Stimulated activated CD8-positive, alpha-beta memory T cell treated with anti-CD3 and anti-CD28 coated beads, Interleukin-12 subunit alpha, Interleukin-12 subunit beta, amount 100 ng/mL, for 4 hours (primary cell): Measurements from ENCODE around the gene APOA4.
A peak's percentile ranks its signal among the peaks of the same experiment; 100 is the strongest.
"Not testable (repeated sequence)": the region's sequence is repeated elsewhere in the genome, so short reads cannot be mapped to it uniquely, and the experiment has no call there.

ENCODE experiments used
- DNase-seq: peaks from one replicate; pipeline ENCODE4 v3.0.0-alpha.2; 2020; ENCODE audit warnings: low read depth

APOA4 gene

DNA sequence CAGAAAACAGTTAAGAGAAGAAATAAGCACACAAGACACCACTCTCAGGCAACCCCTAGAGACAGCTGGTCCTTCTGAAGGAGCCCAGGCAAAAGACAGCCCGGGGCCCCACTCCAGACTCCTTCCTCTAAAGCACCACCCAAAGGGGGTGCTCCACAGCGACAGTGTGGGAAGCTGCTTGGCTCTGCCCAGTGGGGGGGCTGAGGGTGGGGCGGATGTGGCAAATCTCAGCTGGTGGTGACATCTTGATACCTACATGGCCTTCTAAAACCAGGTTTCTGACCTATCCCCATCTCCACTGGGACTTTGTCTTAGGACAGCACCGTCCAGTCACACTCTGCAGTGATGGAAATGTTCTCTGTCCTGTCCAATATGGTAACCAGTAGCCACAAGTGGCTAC lies 24.5 kb upstream of the APOA4 start:
- no peak for DNase-seq

DNA sequence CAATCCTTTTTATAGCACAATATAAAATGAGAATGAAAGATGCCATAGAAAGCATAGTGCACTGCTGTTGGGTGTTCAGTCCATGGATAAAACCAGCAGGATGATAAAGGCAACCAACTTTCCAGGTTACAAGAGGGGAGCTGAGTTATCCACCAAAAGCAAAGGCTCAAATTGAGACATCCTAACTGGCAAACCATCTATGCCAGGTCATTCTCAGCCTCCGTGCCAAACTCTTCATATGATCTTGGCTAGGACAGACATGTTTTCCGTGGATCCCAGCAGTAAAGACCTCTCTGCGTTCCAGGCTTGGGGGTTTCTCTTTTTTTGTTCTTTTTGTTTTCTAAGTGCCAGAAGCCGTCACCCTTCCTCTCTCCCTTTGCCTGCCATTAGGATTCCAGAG lies 21.6 kb upstream of the APOA4 start:
- DNase-seq: no peak

DNA sequence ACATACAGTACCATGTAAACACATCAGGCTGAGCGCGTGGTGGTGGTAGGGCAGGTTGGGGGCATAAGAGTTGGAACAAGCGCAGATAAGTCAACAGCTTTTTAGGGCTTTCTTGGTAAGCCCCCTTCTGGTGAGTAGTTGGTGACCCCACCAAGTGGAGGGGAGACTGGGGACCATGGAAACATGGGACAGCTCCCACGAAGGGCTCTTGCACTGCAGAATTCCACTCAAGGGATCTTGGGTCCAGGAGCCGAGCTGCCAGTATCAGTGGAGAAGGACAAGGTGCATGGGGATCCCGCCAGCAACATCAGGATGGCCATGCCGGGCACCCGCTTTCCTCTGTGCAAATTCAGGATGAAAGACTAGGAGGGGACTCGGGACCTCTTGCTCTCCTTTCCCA lies 20.6 kb upstream of the APOA4 start:
- DNase-seq: no peak

DNA sequence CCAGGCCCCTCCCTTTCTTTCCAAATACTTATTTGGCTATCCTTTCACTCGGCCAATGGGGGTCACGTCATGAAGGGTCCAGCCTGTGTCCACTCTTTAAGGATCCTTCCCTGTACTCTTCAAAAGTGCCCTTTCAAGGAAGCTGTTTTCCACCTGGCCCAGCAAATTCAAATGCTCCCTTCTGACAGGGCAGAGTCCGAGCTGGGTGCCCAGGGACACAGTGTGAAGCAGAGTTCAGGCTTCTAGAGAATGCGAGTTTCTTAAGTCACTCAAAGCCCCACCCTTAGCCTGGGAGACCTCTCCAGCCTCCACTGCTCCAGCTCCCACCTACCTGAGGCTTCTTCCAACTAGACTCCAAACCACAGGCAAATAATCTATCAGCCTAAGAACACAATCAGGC lies 19.8 kb upstream of the APOA4 start:
- DNase-seq: no peak

DNA sequence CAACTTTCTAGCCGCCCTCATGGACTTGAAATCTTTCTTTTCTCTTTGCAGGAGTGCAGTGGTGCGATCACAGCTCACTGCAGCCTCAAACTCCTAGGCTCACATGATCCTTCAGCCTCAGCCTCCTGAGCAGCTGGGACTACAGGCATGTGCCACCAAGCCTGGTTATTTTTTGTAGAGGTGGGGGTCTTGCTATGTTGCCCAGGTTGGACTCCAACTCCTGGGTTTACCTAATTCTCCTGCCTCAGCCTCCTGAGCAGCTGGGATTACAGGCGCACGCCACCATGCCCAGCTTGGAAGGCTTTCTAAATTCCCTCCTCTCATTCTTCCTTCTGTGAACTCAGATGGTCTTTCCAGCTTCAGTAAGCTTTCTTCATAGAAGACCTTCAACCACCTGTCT lies 19.0 kb upstream of the APOA4 start:
- no peak for DNase-seq

DNA sequence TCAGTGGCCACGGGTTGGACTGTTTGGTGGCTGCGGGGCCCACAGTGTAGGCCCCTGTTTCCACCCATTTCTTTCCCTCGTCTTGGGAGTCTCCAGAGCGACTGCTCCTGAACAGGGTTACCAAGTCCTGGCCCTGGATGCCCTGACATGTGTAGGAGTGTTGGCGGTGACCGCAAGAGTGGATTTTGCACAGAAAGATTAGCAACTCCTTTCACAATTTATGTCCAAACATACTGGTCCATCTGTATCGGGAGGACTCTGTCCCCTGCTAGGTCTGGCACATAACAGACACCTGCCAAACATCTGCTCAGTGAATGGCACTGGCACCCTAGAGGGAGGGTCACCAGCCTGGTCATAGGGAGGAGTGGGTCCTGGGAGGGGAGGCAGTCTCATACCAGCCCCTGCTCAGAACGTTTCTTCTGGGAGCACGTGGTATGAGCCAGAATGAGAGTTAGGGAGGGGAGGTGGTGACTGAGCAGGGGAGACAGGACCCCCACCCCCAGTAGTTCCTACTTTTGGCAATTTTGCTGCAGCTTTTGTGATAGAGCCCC lies 17.7 kb upstream of the APOA4 start:
- no peak for DNase-seq

DNA sequence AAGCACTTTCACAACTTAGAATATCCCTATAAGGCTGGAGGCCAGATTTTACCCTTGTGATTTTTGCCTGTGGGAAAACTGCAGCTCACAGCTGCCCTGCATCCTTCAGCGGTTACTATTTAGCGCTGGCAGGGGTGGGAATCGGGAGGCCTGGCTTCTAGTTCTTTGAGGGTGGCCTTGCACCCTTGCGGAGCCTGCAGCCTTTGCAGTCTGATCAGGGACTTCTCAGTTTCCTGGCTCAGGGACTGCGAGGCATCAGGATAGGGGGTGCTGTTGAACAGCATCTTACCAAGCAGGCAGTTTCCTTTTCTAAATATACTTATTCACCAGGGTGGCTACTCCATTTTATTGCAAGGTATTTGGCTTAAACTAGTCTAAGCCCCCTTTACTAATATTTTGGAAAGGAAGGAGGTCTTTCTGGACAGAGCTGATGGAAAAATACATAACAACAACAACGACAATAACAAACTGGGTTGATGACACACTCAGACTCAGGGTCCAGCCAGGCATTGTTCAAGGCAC lies 17.2 kb upstream of the APOA4 start:
- no peak for DNase-seq

DNA sequence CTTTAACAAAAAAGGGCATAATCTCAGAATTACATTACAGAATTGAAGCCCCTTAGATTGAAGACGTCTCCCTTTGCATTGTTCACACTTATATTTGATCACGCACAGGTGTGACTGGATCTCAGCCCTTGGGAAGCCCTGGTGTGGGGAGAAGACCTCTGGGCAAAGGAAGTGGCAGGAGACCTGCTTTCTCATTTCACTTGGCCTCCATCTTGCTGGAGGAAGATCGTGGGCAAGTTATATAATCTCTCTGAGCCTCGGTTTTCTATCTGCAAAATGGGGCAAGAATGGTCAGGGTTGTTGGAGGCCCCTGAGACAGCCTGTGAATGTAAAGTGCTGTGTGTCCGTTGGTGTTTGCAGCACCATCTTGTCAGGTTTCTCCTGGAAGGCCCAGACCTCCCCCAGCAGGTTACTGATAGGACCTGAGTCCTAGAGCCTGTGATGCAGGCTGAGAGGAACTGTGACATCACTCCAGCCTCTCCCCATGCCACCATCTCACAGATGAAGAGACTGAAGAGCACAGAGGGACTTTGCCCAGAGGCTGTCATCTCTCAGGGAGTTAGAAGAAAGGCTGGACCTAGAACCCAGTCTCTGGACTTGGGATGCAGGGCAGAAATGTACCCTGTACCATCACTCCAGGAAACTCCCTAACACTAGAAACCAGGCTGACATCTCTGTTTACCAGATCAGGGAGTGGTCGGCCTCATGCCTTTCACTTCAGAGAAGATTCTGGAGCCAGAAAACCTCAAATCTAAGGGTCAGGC lies 15.4 kb upstream of the APOA4 start:
- no peak for DNase-seq

DNA sequence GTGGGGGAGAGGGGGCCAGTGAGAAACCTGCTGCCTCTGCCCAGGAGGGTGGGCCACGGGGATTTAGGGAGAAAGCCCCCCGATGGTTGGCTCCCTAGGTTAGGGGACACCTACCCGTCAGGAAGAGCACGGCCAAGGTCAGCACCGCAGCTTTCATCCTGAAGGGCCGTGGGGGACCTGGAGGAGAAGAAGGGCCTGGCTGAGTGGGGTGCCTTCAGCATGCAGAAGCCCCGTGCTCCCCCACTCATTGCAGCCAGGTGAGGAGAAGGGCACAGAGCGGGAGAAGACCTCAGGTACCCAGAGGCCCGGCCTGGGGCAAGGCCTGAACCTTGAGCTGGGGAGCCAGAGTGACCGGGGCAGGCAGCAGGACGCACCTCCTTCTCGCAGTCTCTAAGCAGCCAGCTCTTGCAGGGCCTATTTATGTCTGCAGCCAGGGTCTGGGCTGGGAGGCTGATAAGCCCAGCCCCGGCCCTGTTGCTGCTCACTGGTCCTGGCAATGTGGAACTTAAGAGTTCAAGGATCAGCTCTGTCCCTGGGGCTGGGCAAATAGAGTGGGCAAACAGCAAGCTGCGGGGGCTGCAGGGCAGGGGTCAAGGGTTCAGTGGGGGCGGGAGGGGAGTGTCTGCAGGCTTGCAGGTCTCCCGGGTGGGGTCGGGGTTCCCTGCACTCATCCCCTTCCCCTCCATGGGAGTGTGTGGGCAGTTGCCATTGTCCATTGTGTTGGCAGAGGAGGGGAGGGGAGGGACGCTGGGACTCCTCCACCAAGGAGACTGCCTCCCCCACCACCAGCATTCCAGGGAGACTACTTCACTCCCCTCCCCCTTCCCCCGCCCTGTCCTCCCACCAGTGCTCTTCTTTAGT lies 14.4 kb upstream of the APOA4 start, which contains the start of gene APOA1:
Gene APOA1, minus strand, starts transcription at position 392 of the 861 bp plus-strand sequence. Its CDS starts 235 bp downstream, at position 157.
- DNase-seq: no peak

DNA sequence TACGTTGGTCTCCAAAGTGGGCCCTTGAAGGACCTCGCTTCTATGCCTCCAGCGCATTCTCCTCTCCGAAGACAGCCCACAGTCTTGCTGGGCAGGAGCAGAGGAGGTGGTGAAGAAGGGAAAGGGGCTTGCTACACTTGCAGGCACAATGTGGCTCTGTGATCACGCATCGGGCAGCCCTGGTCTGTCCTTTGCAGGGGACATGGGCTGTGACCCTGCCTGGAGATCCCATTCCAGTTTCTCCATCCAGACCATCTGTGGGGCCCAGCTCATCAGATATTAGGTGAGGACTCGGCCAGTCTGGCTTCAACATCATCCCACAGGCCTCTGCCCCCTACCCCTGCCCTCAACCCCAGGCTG lies 13.5 kb upstream of the APOA4 start:
- DNase-seq: no peak

DNA sequence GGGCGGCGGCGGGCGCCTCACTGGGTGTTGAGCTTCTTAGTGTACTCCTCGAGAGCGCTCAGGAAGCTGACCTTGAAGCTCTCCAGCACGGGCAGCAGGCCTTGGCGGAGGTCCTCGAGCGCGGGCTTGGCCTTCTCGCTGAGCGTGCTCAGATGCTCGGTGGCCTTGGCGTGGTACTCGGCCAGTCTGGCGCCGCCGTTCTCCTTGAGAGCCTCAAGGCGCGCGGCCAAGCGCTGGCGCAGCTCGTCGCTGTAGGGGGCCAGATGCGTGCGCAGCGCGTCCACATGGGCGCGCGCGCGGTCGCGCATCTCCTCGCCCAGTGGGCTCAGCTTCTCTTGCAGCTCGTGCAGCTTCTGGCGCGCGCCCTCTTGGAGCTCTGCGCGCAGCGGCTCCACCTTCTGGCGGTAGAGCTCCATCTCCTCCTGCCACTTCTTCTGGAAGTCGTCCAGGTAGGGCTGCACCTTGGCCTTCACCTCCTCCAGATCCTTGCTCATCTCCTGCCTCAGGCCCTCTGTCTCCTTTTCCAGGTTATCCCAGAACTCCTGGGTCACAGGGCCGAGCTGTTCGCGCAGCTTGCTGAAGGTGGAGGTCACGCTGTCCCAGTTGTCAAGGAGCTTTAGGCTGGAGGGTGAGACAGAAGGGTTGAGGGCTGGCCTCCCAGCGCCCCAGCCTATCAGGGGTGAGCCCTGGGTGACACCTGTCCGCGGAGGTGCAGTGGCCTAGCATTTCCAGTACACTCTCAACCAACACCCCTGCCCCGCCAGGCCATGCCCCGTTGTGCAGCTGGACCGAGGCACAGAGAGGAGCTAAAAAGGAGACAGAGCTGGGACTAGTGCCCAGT lies 12.9 kb upstream of the APOA4 start:
- peak; percentile 64 for DNase-seq

DNA sequence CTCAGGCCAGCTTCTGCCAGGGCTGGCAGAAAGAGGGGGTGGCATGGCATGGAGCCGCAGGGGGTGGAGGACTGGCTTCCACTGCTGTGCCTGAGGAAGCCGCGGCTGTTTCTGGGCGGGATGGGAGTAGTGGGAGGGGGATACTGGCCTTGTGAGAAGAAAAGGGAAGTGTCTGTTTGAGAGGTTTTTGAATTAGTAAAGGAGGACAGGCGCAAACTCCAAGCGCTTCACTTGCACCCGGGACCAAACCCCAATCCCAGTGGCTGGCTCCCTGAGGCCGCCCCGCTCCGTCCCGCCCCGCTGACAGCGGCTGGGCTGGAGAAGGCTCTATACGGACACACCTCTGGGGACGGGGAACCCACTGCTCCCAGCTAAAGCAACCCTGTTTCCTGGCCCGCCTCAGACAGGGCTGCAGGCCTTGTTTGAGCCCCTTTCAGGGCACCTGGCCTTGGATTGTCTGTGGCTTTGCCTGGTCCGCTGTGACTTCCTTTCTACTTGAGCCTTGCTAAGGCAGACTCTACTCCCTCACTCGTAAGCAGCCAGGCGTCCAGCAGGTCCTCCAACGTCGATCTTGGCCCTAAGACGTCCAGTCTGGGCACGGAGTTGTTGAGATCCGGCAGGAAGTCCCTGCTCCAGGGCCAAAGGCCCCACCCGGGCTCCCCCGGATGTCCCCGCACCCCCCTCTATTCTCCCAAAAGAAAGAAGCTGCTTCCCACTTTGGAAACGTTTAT lies 12.1 kb upstream of the APOA4 start:
- no peak for DNase-seq

DNA sequence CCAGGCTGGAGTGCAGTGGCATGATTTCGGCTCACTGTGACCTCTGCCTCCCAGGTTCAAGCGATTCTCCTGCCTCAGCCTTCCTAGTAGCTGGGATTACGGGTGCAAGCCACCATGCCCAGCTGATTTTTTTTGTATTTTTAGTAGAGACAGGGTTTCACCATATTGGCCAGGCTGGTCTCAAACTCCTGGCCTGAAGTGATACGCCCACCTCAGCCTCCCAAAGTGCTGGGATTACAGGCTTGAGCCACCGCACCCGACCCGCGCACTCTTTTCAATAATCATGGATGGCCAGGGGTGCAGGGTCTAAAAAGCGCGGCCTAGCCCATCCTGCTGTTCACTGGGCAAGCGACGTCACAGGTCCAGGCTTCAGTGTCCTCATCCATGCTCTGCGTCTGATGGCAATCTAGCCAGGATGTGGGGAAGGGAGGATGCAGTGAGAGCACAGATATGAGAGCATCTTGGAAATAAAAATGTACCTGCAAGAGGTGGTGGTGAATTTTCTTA lies 11.5 kb upstream of the APOA4 start:
- DNase-seq: not testable (repeated sequence)

DNA sequence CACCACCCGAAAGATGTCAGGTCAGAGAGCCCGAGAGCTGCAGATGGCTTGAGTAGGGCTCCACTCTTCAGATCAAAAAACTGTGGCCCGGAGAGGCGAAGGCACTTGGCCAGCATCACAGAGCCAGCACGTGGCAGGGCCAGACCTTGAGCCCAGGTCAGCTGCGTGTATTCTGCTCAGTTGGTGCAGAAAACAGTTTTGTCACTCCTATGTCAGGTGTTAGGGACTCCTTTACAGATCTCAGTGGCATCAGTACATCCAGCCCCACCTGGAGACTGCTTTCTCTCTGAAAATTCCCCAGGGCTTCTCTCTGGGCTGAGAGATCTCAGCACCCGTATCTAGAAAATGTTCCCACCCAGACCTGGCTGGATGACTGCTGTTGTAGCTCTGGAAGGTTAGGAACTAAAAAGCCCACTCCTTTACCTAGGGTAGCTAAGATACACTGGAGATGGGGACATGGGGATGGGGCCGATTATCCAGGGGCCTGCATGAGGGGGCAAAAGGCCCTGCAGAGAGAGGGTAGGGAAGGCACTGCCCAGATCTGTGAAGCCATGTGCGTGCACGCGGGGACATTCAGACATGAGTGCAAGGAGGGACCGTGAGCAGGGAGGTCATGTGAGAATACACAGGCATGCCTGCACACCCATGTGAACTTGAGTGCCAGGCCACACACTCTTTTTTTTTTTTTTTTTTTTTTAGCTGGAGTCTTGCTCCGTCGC lies 10.9 kb upstream of the APOA4 start:
- DNase-seq: no peak

DNA sequence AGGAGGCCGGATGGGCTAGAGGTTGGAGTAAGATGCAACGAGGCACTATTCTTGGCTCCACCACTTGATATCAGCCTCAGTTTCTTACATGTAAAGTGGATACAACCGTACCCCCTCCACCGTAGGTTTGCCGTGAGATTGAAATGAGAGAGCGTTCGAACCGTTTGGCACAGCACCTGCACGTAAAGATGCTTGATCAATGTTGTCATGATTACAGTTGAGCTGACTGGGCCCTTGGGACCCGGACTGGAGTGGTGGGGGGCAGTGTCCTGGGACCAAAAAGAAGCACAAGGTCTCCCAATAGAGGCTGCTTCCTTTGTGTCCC lies 10.3 kb upstream of the APOA4 start:
- no peak for DNase-seq

DNA sequence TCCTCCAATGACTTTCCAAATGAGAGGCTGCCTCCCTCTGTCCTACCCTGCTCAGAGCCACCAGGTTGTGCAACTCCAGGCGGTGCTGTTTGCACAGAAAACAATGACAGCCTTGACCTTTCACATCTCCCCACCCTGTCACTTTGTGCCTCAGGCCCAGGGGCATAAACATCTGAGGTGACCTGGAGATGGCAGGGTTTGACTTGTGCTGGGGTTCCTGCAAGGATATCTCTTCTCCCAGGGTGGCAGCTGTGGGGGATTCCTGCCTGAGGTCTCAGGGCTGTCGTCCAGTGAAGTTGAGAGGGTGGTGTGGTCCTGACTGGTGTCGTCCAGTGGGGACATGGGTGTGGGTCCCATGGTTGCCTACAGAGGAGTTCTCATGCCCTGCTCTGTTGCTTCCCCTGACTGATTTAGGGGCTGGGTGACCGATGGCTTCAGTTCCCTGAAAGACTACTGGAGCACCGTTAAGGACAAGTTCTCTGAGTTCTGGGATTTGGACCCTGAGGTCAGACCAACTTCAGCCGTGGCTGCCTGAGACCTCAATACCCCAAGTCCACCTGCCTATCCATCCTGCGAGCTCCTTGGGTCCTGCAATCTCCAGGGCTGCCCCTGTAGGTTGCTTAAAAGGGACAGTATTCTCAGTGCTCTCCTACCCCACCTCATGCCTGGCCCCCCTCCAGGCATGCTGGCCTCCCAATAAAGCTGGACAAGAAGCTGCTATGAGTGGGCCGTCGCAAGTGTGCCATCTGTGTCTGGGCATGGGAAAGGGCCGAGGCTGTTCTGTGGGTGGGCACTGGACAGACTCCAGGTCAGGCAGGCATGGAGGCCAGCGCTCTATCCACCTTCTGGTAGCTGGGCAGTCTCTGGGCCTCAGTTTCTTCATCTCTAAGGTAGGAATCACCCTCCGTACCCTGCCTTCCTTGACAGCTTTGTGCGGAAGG lies 9.5 kb upstream of the APOA4 start:
- no peak for DNase-seq

DNA sequence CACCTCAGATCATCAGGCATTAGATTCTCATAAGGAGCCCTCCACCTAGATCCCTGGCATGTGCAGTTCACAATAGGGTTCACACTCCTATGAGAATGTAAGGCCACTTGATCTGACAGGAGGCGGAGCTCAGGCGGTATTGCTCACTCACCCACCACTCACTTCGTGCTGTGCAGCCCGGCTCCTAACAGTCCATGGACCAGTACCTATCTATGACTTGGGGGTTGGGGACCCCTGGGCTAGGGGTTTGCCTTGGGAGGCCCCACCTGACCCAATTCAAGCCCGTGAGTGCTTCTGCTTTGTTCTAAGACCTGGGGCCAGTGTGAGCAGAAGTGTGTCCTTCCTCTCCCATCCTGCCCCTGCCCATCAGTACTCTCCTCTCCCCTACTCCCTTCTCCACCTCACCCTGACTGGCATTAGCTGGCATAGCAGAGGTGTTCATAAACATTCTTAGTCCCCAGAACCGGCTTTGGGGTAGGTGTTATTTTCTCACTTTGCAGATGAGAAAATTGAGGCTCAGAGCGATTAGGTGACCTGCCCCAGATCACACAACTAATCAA lies 8.8 kb upstream of the APOA4 start:
- DNase-seq: no peak

DNA sequence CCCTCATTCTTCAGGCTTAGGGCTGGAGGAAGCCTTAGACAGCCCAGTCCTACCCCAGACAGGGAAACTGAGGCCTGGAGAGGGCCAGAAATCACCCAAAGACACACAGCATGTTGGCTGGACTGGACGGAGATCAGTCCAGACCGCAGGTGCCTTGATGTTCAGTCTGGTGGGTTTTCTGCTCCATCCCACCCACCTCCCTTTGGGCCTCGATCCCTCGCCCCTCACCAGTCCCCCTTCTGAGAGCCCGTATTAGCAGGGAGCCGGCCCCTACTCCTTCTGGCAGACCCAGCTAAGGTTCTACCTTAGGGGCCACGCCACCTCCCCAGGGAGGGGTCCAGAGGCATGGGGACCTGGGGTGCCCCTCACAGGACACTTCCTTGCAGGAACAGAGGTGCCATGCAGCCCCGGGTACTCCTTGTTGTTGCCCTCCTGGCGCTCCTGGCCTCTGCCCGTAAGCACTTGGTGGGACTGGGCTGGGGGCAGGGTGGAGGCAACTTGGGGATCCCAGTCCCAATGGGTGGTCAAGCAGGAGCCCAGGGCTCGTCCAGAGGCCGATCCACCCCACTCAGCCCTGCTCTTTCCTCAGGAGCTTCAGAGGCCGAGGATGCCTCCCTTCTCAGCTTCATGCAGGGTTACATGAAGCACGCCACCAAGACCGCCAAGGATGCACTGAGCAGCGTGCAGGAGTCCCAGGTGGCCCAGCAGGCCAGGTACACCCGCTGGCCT lies 7.2 kb upstream of the APOA4 start:
- no peak for DNase-seq
